HepG2 (cell line): ENCODE data around the gene CADPS2.

Experiments used
- CEBPZ ChIP-seq: IDR thresholded peaks from 2 replicates; pipeline ENCODE4 v1.6.1; 2012; ENCODE audit warnings: low read length, improper control_type of control experiment
- ELF4 ChIP-seq: sonication (generic); formaldehyde crosslinking; IDR thresholded peaks from 2 replicates; pipeline ENCODE4 v1.5.0; 2020; ENCODE audit warnings: missing genetic modification reagents, mild to moderate bottlenecking, moderate library complexity, borderline replicate concordance
- POLR2AphosphoS5 ChIP-seq: IDR thresholded peaks from 2 replicates; pipeline ENCODE4 v1.6.1; 2012; ENCODE audit warnings: low read depth, low read length
- SALL2 ChIP-seq: sonication (generic); formaldehyde crosslinking; IDR thresholded peaks from 2 replicates; pipeline ENCODE4 v1.8.1; 2023; ENCODE audit warnings: mild to moderate bottlenecking, missing genetic modification reagents, inconsistent platforms

DNA sequence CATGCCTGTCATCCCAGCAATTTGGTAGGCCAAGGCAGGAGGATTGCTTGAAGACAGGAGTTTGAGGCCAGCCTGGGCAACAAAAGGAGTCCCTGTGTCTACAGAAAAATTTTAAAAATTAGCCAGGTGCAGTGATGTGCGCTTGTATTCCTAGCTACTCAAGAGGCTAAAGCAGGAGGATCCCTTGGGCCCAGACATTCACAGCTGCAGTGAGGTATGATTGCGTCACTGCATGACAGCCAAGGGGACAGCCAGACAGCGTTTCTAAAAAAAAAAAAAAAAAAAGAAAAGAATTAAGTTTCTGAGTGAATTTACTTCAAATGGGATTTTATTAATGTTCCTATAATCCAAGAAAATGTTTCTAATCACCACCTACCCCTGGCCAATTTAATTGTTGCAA lies 96.1 kb downstream of the CADPS2 start:
- no peak for TF ChIP-seq CEBPZ
- TF ChIP-seq ELF4 = no peak
- TF ChIP-seq POLR2AphosphoS5 = no peak
- TF ChIP-seq SALL2 (CRISPR knock-in tag) = no peak
